Measurements from ENCODE around the gene MTRF1.

- TF ChIP-seq POLR2A (IDR thresholded peaks at IDR 0.05) = no peak
- no peak for TF ChIP-seq CTCF (IDR thresholded peaks at IDR 0.05)
These were observed 69.9 kb downstream of the MTRF1 start for GRCh38 chr13:41193469-41193868.

Data from thyroid gland (tissue), 4 donors.